Muscle of back (tissue), 11 donors: Measurements from ENCODE around the gene ARMC8. TPM values are rescaled to one million over a fixed set of nuclear protein-coding genes. Genes with fewer than 3 reads are reported as not detected.

Experiments
- DNase-seq, 3 donors: peaks; one replicate each; pipeline versions ENCODE4 v3.0.0 to v3.0.0-alpha.2; 2013
- polyA plus RNA-seq, 10 donors: library from polyadenylated mRNA; unstranded; fragments of 120-200 nt; gene quantifications; one replicate each; pipeline ENCODE4 v1.2.1, GENCODE V29; 2013; ENCODE audit not compliant: insufficient read length in 10 of 10

ARMC8 gene
- polyA plus RNA-seq, 10 donors, result 31.1 to 52.8 (median 38.8) TPM

DNA sequence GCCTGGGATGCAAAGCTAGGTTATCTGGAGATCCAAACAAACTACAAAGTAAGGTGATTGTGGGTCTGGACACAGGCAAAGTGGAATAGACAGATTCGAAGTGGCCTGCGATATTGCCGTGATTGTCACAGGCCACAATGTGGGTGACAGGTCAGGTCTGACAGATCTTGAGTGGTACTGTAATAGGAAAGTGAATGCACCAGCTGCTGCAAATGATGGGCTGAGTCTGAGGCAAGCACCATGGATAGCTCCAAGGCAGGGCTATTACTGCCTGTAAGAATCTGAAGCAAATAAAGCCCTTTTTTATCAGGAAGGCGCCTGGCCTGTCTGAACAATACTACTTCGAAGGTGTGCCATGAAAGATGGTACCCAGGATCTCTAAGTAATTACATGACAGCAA is 10.0 kb downstream of the ARMC8 start:
- peak; percentile 16 to 39 (median 17) for DNase-seq

DNA sequence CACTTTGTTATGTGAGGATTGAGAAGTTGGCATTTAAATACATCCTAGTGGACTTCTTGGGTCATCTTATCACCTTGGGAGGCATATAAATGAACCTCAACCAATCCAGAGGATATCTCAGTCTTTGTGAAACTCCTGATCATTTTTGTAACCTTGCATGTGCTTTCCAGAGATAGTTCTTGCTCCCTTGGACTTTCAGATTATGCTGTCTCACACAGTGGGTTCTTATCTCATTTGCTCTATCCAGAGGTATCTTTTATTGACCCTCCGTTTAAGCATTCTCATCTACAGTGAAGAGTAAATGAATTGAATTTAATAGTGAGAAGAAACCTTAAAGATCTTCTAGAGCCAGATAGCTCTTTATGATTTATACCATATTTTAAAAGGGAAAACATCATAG is 10.4 kb downstream of the ARMC8 start:
- no peak for DNase-seq

DNA sequence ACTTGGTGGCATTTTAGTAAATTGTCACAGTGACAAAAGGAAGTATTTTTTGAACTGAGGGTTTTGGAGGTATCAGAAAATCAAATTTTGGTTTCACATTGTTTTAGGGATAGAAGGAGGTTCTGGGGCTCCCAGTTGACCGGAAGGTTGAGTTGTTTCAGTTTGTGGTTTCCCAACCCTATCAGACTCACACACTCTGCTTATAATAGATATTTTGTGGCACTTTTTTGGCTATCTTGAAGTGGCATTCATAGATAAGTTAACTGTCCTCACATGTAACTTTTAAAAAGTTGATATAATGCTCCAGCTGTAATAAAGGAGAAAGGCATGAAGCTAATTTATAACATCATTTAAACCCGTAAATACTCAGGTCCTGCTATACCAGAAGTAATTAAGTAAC is 12.8 kb downstream of the ARMC8 start:
- DNase-seq, result no peak

DNA sequence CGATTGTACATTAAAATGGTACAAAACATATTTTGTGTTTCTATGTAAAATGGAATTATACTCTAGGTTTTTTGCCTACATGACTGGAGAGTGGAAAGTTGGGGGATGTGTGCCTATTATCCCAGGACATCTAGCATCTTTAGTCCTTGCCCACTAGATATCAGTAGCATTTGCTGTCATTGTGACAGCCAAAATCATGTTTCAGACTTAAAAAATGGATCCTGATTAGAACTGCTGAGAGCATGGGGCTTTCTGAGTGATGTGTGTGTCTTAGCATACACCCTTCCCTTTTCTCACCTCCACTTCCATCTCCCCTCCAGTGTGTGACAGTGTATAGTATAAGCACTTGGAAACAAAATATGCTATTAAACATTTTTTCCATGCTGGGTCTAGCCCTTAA is 13.3 kb downstream of the ARMC8 start:
- DNase-seq, result no peak

DNA sequence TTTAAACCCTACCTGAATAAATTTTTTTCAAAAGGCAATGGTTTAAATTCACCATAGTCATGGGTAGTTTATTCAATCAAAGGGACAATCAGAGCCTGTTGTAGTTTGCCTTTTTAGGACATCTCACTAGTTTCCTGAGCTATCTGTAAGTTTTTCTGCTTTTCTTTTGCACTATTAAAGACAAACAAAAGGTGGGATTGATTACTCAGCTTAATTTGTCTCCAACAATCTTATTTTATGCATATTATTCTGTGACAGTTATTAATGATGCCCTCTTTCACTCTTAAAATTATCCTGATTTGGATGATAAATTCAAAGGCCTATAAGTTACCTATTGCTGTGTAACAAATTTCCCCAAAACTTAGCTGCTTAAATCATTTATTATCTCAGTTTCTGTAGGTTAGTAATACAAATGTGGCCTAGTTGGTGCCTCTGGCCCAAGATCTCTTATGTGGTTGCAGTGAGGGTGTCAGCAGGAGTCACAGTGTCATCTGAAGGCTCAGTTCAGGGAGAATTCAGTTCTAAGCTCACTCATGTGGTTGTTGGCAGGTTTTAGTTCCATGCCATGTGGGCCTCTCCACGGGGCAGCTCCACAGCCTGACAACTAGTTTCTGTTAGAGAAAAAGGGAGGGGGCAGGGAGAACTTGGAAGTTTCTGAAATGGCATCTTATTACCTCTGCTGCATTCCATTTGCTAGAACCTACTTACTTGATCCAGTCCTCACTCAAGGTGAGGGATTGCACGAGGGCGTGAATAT is 16.0 kb downstream of the ARMC8 start:
- no peak for DNase-seq

DNA sequence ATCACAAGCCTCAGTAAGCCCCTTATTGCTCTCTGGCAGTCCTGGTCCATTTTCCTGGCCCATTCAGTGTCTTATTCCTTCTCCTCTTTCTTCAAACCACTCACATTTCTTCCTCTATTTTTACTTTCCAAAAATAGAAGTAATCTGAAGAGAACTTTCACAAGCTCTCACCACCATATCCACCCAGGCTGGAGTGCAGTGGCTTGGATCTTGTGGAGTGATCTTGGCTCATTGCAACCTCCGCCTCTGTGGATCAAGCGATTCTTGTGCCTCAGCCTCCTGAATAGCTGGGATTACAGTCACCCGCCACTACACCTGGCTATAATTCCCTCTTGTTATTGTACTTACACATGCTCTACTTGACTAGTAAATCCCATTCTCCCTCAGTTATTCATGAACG is 16.8 kb downstream of the ARMC8 start:
- DNase-seq, result no peak

DNA sequence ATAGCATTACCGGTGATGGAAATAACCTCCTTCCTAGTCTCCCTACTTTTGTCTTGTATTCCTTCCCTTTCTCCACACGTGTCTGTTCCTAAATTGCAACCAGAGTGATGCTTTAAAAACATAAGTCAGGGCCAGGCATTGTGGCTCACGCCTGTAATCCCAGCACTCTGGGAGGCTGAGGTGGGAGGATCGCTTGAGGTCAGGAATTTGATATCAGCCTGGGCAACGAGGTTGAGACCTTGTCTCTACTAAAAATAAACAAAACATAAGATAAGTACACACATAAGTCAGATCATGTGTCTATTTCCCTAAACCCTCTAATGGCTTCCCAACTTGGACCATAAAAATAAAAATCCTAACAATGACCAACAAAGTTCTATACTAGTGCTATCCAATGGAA is 18.4 kb downstream of the ARMC8 start:
- no peak for DNase-seq

DNA sequence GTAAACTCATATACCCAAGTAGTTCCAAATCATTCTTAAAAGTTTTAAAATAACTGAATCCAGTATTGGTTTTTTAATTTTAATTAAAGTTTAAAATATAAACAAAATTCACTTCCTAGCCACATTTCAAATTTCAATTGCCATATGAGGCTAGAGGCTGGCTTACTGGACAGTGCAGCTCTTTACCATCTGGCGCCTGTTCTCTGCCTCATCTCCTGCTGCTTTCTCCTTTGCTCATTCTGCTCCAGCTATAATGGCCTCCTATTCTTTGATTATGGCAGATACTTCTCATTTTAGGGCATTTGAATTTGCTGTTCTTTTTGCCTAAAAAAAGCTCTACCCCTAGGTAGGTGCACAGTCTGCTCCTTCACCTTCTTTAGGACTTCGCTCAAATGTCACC is 19.1 kb downstream of the ARMC8 start:
- no peak for DNase-seq

DNA sequence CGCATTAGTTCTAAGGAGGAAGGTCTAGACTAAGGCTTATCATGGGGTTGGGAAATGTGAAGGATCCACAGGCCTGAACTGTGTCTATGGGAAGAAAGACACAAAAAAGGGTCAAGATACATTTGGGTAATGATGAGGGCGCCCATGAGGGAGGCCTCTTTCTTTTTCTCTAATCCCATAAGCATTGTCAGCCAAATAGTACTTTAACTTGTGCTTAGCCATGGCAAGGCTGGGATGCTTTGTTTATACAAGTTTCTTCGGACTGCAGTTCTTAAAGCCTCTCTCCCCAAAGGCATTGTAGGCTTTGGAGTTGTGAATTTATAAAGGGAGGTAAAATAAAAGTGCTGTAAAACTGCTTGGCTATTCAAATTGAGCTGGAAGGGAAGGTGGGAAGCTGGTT is 23.4 kb downstream of the ARMC8 start:
- no peak for DNase-seq

DNA sequence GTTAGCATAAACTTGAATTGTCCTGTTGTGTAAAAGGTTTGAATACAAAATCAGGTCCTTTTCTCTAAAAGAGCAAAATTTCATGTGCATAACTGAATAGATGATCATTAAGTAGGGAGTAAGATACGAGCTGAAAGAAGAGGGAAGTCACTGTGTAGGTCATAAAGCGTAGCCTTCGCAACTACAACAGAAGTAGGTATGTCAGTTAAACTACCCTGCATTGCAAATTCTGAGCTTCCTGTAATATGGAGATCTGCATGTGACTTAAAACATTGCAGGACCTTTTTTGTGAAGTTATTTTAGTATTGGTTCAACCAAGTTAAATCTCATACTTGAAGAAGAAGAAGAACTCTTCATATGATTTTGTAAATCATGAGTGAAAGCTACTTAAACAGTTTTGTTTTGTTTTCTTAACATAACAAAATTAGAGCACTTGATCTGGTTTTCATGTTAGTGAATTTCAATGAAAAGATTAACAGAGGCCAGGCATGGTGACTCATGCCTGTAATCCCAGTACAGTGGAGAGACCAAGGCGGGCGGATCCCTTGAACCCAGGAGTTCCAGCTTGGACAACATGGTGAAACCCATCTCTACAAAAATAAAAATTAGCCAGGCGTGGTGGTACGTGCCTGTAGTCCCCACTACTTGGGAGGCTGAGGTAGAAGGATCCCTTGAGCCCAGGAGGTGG is 26.4 kb downstream of the ARMC8 start:
- DNase-seq, result no peak

DNA sequence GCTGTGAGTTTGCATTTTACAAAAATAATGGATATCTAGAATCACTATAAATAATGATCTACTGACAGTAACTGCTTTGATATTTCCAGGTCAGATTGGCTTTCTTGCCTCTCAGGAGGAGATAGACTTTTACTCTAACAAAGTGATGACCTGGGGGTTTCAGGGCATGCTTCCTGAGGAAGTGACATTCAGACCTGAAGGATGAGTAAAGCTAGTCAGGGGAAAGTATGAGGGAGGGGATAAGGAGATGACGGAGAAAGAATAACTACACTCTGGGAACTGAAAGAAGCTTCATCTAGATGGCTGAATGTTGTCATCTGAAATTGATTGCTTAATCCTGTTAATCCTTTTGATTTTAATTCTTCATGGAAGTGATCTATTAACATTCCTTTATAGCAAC is 32.2 kb downstream of the ARMC8 start:
- DNase-seq, result no peak

DNA sequence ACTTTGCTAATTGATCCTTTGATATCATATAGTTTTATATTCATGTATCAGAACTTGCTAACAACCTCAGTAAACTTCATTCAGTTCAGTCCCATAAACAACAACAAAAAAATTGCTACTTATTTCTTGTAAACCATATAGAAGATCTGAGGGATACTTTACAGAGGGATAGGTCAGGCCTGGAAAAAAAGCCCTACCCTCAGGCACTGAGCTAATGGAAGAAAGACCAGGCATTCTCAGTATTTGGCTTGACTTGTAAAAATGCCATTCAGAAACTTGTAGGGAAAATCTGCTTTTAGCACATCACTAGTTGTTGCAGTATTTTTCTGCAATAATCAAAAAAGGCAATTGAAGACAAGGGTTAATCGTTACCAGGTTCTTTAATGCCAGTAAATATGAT is 33.1 kb downstream of the ARMC8 start:
- DNase-seq, result no peak

DNA sequence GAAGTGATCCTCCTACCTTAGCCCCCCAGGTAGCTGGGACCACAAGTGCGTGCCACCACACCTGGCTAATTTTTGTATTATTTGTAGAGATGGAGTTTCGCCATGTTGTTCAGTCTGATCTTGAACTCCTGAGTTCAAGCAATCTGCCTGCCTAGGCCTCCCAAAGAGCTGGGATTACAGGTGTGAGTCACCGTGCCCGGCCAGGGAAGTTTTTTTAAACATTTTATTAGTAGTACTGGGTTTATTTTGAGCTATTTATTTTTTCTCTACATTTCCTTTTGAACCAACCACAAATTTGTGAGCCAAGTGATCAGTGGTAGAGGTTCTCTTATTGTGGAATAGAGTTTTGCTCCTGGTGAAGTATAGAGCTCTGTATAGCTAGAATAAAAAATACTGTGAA is 33.7 kb downstream of the ARMC8 start:
- no peak for DNase-seq

DNA sequence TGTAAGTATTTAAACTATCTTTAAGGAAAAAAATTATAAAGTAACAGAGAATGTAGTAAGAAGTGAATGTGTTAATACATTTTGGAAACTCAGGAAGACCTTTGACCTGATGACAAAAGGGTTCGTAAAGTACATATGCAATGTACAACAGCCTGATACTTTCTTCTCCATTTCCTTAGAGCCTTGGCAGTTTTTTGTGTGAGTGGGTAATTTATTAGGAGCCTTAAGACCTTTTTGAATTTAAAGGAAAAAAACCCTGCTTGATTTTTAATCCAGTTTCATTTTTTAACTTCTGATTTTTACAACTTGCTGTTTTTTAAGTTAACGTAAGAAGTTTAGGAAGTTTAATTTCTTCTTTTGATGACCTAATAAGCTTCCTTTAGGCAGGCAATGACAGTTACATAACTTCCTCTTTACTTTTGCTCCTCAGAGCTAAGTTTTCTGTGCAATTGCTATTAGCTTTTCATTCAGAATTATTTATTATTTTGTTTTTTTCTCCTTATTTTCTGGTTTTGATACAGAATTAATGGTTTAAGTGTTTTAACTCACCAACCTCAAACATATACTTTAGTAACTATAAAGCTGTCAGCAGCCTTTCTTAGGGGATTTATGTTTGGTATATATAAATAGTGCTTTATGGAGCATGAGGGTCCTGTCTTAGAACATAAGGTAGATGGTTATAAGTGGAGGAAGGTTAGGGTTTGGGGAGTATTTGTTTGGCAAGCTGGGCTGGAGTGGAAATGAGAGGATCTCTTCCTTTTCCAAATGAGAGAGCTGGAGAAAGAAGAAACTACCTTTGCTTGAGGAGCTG is 35.2 kb downstream of the ARMC8 start:
- no peak for DNase-seq

DNA sequence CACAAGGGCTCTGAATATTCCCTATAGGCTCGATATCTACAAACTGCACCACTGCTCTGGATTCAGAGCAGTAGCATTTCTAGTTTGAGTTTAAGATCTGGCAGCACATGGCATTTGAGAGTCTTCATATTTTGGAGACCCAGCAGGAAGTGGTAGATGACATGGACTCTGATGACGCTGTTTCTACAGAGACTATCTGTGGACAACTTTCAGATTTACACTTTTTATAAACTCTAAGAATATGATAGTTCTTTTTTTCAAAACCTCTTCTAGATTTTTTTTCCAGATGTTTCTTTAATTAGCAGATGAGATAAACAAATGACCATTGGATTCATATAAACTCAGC is 35.8 kb downstream of the ARMC8 start:
- DNase-seq, result no peak

DNA sequence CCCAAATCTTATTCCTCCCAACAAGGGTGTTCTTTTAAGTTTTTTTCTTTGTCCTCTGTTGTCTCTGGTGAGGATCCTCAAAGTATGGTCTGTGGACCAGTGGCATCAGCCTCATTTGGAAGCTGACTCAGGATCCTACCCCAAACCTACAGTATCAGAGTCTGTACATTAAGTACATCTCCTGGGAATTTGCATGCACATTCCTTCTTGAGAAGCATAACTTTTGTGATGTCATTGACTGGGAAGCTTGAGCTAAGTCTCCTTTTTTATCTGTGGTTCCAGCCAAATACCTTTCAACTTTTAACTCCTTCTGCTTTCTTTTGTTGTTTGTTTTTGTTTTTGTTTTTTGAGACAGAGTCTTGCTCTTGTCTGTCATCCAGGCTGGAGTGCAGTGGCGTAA is 40.5 kb downstream of the ARMC8 start:
- peak in 2 of 3 donors; percentile 11 to 70 for DNase-seq

DNA sequence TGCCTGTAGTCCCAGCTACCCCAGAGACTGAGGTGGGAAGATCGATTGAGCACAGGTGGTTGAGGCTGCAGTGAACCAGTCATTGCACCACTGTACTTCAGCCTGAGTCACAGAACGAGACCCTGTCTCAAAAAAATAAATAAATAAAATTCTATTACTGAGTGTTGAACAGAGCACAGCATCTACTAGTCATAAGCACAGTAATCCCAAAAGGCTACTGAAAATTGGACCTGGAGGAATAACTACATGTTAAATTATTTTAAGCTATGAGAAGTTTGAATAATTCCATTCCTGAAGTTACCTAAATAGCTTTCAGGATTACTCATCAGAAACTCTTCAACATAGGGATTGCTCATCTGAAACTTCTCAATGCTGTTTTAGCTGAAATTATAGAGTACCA is 43.4 kb downstream of the ARMC8 start:
- peak in 1 of 3 donors; percentile 19 for DNase-seq

DNA sequence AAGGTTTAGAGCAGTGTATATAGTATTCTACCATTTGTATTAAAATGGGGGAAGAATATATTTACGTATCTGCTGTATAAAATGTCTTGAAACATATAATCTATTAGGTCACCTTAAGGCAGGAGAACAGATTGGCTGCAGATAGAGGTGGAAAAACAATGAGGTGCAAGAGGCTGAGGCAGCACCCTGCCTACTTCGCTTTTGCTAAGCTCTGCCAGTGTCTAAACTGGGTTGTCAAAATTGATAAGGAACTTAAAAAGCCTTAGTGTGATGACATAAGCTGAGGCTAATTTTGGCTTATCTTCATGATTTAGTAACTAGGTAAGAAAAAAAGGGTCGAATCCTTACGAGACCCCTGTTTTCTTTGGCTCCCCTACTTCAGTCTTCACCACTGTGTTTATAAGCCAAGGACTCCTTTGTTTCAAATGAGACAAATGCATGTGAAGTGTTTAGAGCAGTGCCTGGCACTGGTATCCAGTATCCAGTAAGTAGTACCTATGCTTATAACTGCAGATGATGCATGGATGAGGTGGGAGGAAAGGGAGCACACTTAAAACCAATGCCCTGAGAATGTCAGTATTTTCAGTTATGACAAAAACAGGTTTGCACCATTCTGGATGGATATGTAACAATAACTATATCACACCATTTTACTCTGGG is 45.7 kb downstream of the ARMC8 start:
- DNase-seq, result no peak

DNA sequence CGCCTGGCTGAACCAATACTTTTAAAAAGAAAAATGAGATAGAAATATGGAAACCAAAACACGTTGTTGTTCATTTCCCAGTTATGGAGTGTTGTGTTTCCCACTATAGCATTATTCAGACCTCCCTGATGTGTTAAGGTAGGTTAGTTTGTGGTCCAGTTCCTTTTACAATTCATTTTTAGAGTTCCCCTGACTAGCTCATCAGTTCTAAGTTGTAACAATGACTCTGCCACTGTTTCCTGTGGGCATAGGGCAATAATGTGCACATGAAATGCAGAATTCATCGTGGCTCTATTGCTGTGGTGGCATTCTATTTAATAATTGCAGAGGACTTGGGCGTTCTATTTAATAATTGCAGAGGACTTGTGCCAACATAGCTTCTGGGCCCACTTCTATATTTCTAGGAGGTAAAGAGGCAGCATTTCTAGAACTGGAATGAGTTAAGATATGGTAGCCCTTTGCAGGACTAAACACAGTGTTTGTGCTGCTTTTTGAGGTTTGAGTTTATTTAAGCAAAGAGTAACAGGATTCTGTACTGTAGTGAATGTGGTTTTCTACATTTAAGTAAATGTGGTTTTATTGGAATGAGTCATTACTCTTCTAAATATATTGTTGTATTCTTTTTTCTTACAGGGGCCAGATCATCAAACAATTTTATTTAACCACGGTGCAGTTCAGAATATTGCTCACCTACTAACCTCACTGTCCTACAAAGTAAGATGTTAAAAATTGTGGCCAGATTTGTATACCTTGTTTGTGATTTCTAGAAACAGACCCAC is 47.5 kb downstream of the ARMC8 start:
- DNase-seq, result no peak

DNA sequence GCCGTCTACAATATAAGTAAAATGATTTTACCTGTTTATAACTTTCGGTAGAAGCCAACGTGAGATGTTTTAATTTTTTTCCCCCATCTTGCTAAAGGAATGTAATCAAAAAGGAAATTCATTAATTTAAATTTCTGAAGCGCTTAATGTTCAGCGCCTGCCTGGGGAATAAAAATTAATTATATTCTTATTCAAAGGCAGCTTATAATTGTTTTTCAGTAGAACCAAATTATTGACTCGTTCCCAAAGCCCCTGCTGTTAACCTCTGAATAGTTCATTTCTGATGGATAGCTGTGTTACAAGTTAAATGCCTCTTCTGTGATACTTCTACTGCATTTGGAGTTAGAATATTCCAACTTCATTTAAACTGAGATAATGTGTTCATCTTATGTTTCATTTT is 51.6 kb downstream of the ARMC8 start:
- DNase-seq, result no peak

DNA sequence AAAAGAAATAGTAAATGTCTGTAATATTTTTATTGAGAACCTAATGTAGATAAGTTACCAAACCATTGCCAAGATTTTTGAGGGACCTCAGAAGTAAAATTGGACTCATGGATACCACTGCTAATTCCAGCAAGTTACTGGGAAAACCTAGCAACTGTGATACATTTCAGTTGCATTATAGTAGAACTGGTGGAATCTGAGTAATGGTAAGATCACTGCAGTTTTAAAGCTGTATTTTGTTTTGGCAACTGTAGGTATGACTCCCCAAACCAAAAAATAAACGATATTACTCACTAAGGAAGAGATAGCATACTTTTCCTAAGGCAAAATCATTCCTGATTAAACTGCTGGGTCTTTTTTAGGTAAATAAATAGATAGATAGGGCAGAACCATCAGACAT is 54.0 kb downstream of the ARMC8 start:
- DNase-seq, result no peak

DNA sequence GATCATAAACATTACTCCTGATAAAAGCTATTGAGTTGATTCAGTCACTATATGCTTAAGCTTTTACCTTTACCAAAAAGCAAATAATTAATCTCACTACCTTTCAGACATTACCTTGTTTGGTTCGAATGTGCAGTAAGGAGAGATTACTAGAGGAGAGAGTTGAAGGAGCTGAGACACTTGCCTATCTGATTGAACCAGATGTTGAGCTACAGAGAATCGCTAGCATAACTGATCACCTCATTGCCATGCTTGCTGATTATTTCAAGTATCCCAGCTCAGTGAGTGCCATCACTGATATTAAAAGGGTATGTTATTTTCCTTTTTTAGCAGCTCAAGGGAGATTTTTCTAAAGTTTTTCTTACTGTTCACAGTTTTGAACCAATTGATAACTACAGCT is 54.6 kb downstream of the ARMC8 start:
- DNase-seq, result no peak
